ENCODE results near the gene ZDHHC14.
"Not testable (repeated sequence)": the region's sequence is repeated elsewhere in the genome, so short reads cannot be mapped to it uniquely, and the experiment has no call there.

ZDHHC14 gene

GRCh38 chr6:157557559-157557958, 176.6 kb downstream of the ZDHHC14 start:
- DNase-seq: no peak

- no peak for DNase-seq
Measured at GRCh38 chr6:157558049-157558448, 177.1 kb downstream of the ZDHHC14 start.

DNA sequence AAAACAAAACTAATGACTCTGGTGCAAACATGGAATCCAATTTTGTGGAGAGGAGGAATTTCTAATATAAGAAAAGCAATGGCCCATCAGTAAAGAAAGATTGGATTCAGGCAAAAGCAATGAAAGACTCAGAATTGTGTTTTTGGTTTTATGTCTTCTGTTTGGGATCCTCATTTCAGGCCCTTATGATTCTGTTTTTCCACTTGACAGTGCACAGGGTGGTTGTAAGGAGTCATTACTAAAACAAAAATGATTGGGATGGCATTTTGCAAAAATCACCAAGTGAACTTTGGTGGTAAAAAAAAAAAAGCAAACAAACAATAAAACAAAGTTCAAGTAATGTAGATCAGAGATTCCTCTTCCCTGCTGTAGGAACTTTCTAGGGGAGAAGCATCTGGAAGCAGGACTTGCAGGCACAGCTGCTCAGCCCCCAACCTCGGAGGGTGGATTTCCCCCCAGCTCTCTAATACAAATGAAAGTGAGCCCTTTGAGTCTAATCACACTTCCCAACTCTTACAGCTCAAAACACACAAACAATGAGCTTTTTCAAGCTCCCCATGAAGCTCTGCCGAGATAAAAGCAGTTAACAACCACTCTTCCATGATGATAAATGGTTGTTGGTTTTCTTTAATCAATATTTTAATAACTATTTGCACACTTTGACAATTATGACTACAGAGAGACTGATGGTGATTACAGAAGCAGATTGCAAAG, 177.7 kb downstream of the ZDHHC14 start:
- DNase-seq: no peak

DNA sequence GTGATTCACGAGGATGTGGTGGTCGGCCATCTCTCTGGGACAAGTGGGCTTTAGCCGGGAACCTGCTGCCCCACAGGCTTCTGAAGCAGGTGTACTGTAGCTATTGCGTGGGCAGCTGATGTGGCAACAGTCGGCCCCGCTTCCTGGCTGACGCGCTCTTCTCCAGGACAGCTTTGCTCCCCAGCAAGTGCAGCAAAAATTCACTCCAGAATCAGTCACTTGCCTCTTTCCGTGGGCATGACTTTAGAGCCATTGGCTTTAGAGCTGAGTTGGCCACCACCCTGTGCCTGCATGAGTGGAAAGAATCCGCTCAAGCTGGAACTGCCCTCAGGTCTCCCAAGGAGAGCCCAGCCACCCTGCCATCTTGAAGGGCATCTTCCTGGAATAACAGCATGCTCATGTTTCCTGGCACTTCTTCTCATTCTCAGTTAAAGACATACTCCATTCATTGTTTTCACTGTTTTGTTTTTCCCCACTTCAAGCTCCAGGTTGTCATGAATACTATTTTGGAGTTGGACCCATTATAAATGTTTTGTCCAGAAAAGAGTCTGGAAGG, 178.3 kb downstream of the ZDHHC14 start:
- DNase-seq: no peak

DNA sequence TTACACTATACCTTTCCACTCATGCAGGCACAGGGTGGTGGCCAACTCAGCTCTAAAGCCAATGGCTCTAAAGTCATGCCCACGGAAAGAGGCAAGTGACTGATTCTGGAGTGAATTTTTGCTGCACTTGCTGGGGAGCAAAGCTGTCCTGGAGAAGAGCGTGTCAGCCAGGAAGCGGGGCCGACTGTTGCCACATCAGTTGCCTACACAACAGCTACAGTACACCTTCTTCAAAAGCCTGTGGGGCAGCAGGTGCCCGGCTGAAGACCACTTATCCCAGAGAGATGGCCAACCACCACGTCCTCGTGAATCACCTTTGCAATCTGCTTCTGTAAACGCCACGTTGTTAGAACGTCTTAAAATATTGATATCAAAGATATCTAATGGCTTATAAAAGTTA, 179.1 kb downstream of the ZDHHC14 start:
- not testable (repeated sequence) for DNase-seq

- no peak for DNase-seq
Measured at GRCh38 chr6:157560691-157561413, 179.9 kb downstream of the ZDHHC14 start.

GRCh38 chr6:157561414-157561790, 180.4 kb downstream of the ZDHHC14 start:
- no peak for DNase-seq

DNA sequence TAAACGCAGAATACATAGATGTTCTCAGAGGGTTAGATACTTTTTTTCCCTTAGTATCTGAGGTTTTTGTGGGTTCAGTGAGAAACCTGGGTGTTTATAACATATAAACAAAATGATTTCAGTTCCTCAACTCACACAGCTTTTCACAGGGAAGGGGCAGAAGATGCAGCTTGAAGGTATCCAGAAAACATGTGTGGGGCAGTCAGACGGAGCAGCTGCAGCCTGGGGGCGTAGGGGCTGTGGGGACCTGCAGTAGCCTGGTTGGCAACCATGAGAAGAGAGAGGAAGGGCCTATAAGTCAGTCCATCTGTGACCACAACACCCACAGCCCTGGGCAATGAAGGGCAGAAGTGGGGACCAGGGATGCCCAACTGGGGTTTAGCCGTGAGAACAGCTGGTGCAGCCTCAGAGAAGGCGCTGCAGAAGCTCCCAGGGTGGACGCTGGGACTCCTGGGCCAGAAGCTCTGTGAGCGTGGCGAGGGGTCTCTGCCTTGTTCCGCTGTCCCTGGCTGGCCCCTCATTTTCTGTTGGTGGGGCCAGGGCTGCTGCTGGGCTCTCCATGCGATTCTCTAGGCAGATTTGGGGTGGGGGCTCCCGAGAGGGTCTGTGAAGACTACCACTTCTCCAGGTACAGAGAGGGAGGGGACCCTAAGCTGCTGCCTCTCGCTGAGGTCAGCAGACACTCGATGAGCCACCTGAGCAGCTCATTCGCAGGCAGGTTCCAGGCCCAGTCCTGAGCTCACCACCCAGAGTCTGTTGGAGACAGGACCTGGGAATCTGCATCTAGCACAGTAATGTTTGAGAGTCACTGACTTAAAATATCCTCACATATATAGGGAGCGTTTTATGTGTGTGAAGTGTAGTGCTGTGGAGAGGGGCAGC, 181.2 kb downstream of the ZDHHC14 start:
- no peak for DNase-seq

DNA sequence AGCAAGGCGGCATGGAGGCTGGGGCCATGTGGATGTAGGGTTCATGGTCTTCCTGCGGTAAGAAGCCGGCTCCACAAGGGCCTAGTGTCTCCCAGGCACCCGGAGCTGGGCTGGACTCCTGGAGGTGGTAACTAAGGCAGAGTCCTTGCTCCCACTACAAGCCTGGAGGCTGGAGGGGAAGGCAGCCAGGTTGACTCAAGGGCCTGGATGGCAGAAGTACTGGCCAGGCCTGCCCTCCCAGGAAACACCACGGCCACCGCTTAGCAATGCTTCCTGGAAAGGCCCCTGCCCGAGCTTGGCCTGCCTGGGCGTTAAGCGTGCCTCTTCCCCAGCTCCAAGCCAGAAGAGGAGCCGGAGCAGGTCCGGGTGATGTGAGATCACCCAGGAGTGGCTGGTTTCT, 182.0 kb downstream of the ZDHHC14 start:
- DNase-seq: no peak

DNA sequence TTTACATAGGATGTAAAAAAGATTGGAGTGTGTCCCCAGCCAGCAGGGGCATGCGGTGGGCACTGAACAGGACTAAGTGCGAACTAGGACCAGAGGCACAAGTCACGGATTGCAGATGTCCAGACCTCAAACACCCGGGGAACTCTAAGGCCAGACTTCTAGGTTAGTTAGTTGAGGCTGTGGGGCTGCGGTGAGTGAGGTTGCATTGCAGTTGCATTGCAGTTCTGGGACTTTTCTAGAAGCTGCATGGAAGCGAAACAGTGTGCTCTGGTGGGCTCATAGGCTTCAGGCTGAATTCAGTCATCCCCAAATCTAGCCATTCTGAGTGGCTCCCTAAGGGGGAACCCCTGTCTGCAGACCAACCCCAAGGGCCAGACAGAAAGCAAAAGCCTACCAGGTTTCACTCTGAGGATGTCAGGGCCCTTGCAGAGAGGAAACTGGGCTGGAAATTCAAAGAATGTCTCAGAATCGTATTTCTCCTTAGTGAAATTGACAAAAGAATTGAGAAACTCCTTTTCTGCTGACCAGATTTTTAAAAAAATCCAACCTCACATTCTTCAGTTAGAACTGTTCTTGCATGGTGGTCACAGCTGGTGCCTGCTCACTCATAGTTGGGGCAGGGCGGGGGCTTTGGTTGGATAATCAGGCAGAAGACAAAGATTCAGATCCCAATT, 182.8 kb downstream of the ZDHHC14 start:
- DNase-seq: no peak

GRCh38 chr6:157568702-157569101, 187.7 kb downstream of the ZDHHC14 start:
- DNase-seq: no peak

- no peak for DNase-seq
Measured at GRCh38 chr6:157569543-157569942, 188.6 kb downstream of the ZDHHC14 start.

- DNase-seq: no peak
Measured at GRCh38 chr6:157570104-157570503, 189.1 kb downstream of the ZDHHC14 start.

DNA sequence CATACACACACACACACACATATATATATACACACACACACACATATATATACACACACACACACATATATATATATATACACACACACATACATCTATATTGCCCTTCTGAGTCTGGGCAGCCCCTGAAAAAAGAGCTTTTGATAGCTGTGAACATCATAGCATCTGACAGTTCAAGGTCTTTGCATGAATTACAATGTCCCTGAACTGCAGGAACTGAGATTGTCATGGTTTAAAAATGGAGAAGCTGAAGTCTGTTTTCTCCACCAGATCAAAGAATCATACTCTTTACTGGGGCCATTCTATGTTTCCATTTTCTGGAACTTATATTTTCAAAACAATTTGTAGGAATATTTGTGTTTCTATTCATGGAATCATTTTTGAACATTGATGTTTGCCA, 189.8 kb downstream of the ZDHHC14 start:
- no peak for DNase-seq

- DNase-seq: no peak
Measured at GRCh38 chr6:157571269-157571668, 190.3 kb downstream of the ZDHHC14 start.

- DNase-seq: no peak
Measured at GRCh38 chr6:157571950-157572349, 191.0 kb downstream of the ZDHHC14 start.

GRCh38 chr6:157574851-157575424, 193.9 kb downstream of the ZDHHC14 start:
- DNase-seq: no peak

DNA sequence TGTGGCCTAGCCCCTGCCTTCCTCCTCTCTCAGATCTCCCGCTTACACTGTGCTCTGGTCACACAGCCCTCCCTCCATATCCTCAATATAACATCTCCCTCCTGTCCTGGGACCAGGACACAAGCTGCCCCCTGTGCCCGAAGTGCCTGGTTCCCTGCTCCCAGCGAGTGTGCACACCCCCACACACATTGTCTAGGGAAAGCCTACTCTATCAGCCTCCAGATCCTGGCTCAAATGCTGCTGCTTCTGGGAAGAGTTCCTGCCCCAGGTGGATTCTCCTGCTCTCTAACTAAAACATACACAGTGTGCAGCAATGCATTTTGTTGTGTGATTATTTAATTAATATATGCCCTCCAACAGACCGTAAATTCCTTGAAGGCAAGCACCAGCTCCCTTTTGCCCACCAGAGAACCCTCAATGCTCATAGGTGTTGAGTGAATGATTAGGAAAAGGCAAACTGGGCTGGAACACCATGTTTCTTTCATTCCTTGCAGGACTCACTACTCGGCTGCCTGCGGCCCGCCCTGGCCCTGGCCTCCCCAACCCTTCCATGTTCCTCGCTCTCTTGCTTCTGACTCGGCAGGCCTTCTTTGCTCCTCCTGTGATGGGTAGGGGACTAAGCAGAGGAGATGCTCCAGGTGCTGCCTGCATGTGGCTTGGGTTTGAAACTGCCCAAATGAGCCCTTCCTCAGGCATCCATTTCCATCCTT, 194.6 kb downstream of the ZDHHC14 start:
- DNase-seq: no peak

DNA sequence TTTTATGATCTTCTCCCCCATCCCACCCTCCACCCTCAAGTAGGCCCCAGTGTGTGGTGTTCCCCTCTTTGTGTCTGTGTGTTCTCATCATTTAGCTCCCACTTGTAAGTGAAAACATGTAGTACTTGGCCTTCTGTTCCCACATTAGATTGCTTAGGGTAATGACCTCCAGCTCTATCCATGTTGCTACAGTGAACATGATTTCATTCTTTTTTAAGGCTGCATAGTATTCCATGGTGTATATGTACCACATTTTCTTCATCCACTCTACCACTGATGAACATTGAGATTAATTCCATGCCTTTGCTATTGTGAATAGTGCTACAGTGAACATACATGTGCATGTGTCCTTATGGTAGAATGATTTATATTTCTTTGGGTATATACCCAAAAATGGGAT, 196.0 kb downstream of the ZDHHC14 start:
- DNase-seq: not testable (repeated sequence)

GRCh38 chr6:157578527-157578926, 197.5 kb downstream of the ZDHHC14 start:
- DNase-seq: not testable (repeated sequence)

DNA sequence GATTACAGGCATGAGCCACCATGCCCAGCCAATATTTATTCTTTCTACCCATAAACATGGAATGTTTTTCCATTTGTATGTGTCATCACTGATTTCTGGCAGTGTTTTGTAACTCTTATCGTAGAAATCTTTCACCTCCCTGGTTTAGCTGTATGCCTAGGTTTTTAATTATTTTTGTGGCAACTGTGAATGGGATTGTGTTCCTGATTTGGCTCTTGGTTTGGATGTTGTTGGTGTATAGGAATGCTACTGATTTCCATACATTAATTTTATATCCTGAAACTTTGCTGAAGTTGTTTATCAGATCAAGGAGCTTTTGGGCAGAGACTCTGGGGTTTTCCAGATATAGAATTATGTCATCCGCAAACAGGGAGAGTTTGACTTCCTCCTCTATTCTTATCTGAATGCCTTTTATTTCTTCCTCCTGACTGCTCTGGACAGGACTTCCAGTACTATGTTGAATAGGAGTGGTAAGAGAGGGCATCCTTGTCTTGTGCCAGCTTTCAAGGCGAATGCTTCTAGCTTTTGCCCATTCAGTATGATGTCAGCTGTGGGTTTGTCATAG, 198.6 kb downstream of the ZDHHC14 start:
- no peak for DNase-seq
